GM21576 (cell line): Measurements from ENCODE around the gene RNASE13.
"Not testable (repeated sequence)": the region's sequence is repeated elsewhere in the genome, so short reads cannot be mapped to it uniquely, and the experiment has no call there.

ENCODE experiments used
- ATAC-seq: cut with Tn5 transposase; IDR thresholded peaks from one replicate; pipeline ENCODE4 v1.9.1; 2021; ENCODE audit warnings: mild to moderate bottlenecking, moderate library complexity; ENCODE audit not compliant: unreplicated experiment

RNASE13 gene

DNA sequence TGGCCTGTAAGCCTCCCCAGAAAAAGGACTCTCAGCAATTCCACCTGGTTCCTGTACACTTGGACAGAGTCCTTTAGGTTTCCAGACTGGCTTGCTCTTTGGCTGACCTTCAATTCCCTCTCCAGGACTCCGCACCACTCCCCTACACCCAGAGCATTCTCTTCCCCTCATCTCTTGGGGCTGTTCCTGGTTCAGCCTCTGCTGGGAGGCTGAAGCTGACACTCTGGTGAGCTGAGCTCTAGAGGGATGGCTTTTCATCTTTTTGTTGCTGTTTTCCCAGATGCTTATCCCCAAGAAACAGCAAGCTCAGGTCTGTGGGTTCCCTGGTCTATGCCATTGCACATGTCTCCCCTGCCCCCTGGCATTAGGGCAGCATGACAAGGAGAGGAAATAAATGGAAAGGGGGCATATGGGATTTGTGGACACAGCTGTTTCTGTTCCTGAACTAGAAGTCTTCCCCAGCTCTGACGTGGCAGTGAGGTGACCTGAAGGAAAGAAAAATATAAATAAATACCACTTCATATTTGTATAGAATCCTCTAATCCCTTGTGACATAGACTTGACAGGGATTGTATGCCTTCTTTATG is 8.9 kb upstream of the RNASE13 start:
- no peak for ATAC-seq

DNA sequence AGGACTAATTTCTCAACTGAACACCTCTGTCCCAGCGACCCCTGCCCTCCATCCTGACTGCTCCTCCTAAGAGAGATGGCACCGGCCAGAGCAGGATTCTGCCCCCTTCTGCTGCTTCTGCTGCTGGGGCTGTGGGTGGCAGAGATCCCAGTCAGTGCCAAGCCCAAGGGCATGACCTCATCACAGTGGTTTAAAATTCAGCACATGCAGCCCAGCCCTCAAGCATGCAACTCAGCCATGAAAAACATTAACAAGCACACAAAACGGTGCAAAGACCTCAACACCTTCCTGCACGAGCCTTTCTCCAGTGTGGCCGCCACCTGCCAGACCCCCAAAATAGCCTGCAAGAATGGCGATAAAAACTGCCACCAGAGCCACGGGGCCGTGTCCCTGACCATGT is 8.3 kb upstream of the RNASE13 start:
- no peak for ATAC-seq

DNA sequence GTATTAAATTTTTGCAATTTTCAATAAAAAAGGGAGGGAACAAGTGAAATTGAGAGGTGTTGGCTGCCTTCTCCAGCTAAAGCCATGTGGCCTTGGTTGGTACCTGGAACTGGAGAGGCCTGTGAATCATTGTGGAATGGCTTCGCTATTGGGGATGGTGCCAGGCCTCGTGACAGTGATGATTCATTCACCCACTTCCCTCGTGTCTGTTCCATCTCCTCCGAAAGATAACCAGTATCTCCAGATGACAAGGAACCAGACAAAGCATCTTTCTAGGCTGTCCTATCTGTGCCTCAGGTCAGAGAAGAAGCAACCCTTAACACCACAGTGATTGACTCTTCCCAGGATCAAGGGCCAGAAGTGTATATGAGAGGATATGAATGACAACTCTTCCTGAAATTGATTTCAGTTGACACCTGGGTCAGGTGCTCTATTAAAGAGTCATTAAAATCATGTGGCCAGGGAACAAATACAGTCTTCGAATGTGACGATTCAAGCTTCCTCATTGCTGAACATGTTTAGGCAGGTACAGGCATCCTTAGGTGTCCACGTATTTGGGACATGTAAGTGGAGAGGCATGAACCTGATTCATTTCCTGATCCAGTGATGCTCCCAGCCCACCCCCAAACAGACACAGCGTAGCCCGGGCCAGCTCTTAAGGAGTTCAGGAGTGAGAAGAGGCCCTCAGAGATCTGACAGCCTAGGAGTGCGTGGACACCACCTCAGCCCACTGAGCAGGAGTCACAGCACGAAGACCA is 7.2 kb upstream of the RNASE13 start, which contains the start of gene RNASE7:
Gene RNASE7 (plus strand): TSS at position 687 of the 758 bp plus-strand sequence. CDS start 631 bp downstream, outside the sequence.
- no peak for ATAC-seq

GRCh38 chr14:21040941-21041340 is 6.3 kb upstream of the RNASE13 start:
- not testable (repeated sequence) for ATAC-seq

GRCh38 chr14:21040370-21040925 is 5.8 kb upstream of the RNASE13 start:
- ATAC-seq, result no peak

DNA sequence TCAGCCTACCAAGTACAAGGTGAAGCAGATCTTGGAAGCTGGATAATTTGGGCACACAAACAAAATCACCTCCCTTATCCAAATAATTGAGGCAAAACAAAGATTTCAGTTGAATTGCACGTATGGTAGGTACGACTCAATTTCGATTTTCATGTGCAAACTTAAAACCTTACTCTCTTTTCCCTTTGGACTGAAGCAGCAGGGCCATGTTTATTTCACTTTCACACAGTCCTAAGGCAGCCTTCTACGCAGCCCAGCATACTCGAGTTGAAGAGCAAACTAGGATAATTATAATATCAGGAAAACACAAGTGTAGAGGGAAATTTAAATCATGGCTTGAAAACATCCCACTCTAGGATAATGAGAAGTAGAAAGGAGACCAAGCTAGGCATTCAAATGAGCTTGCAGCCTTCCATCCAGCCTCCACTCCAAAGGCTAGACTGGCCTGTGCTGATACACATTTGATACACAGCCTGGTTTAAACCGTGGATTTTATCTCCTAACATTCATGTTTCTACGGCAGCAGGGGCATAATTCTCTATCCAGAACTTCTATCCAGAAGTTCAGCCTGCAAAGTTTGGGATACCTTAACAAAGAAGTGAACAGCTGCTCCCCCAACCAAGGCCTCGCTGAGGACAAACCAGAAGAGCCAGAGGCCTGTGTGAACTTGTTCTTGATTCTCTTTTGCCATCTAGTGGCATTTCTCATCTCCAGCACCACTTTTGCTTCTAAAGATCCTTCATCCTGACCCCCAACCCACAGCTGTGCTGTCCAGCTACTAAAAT is 5.2 kb upstream of the RNASE13 start:
- no peak for ATAC-seq

- no peak for ATAC-seq
Measured at GRCh38 chr14:21038441-21039422, 4.1 kb upstream of the RNASE13 start.

GRCh38 chr14:21037156-21037555 is 2.5 kb upstream of the RNASE13 start:
- ATAC-seq, result no peak

DNA sequence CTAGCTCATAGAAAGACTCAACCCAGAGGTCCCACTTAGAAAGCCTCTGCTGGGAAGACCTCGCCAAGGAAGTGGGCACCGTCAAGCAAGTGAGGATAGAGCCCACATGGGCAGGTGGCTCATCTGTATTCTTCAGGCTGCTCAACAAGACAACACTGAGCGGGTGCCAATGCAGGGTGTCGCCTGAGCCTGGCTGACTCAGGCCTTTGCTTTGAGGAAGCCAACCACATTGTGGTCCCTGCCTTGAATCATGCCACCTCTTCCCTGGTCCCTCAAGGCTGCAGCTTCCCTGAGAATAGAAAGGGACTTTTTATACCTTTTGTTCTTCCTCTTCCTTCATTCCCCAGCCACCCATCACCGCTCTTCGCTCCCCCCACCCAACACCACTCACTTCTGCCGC is 2.1 kb upstream of the RNASE13 start:
- no peak for ATAC-seq

DNA sequence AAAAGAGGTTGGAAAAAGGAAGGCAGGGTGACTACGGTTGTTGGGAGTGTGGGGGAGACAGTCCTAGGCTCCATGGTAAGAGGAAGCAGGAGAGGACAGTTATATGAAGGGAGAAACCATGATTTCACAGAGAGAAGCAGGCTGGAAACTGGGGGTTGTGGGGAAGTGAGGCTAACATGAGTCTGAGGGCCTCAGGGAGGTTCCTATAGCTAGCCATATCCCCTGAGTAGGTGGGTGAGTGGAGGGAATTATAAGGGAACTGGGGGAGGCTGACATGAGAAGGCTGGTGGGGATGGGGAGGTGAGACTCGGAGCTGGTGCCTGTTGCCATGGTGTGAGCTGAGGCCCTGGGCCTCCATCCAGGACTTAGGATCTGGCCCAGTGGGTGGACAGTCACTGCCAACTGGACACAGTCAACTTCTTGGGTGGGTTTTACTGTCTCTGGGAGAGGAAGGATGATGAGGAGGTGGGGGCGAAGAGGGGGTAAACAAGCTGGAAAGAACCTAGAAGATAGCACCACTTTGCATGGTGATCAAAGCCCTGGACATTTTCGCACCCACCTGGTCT is 1.4 kb downstream of the RNASE13 start:
- no peak for ATAC-seq

GRCh38 chr14:21032326-21033132 is 2.1 kb downstream of the RNASE13 start:
- ATAC-seq, result no peak

DNA sequence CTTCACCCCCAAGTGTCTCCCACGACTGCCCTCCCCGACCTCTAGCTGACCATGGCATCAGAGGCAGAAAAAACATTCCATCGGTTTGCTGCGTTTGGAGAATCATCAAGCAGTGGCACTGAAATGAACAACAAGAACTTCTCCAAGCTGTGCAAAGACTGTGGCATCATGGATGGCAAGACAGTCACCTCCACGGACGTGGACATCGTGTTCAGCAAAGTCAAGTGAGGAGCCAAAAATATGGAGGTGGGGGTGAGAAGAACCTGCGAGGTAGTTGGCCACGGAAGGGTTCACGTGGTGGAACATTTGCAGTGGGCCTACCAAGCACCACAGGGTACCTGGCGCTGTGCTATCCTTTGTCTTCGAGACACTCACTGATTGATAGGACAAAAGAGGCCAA is 4.1 kb downstream of the RNASE13 start:
- no peak for ATAC-seq

GRCh38 chr14:21029917-21030316 is 4.7 kb downstream of the RNASE13 start, which contains the start of gene TPPP2:
TSS of gene TPPP2 (plus strand) at chr14:21030217. CDS start at chr14:21030582, 365 bp downstream.
- no peak for ATAC-seq

DNA sequence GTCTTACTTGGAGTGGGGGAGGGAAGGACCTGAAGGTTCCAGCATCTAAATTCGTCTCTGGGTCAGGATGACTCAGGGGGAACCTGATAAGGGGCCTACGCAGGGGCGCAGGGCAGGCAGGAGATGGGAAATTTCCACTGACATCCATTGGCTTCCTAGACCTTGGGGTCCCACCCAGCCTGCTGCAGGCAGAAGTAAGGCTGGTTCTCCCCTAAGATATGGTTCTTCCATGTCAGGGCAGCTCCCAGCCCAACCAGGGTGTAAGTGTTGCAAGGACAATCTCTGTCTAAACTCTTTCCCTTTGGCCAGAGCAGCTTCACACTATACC is 7.7 kb downstream of the RNASE13 start:
- ATAC-seq, result no peak

DNA sequence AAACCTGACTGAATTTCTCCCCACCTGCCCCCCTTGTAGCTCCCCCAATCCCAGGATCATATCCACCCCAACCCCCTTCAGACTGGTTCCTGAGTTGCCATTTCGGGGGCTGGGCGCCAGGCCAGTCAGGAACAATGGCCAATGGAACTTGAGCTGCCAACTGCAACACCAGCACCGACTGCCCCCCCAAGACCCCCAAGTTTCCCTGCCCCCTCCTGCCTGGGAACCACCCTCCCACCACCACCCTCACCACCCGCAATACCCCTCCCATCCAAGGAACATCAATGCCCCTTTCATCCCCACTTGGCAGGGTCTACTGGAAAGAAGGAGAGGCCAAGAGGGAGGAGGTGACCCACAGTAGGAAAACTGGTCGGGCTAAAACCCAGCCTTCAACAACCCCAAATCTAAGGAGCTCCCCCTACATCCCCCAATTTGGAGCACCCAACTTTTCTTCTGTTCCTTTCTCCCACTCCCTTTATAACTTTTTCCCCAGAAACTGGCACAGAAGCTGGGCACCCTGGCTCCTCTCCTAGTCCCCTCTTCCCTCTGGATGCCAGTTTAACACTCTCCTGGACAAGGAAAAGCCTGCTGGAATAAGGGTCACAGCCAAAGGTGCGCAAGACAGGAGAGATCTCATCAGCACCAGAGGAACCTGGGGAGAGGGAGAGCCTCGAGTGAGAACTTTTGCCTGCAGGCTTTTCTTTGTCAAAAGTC is 8.2 kb downstream of the RNASE13 start:
- ATAC-seq, result no peak

DNA sequence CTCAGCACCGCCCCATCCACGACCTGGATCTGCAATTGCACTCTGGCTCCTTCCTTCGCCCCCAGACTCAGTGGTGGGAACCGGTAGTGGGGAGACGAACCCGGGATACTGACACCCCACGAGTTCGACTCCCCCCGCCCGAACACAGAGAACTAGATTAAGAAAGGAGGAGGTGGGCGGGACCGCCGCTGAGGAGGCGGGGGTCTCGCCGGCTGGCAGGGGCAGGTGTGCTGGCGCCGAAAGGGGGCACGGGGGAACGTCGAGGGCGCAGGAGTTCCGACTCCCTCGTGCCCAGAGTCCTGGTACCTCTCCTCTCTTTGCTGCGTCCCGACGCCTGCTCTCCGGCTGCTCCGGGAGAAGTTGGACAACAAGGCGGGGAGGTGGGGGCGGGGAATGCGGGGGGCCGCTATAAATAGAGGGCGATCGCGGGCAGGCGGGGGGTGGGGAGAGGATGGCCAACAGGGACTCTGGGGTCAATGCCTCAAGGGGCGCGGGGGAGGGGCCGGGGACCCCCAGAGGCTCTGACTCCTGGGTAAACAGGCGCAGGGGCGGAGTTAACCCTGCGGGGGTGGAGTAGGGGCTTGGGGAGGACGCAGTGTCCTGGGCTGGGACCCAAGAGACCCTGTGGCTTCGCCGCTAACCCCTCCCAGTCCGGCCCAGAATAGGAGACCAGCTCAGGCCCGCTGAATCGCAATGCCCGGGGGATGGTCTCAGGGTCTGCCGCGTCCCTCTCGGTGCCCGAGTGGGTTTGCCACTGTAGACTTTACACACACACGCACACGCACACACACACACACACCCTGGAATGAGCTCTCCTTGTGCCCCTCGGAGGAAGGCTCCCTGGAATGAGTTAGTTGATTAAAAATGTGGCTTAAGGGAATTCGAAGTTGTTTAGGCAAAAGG is 9.0 kb downstream of the RNASE13 start:
- ATAC-seq, result no peak

DNA sequence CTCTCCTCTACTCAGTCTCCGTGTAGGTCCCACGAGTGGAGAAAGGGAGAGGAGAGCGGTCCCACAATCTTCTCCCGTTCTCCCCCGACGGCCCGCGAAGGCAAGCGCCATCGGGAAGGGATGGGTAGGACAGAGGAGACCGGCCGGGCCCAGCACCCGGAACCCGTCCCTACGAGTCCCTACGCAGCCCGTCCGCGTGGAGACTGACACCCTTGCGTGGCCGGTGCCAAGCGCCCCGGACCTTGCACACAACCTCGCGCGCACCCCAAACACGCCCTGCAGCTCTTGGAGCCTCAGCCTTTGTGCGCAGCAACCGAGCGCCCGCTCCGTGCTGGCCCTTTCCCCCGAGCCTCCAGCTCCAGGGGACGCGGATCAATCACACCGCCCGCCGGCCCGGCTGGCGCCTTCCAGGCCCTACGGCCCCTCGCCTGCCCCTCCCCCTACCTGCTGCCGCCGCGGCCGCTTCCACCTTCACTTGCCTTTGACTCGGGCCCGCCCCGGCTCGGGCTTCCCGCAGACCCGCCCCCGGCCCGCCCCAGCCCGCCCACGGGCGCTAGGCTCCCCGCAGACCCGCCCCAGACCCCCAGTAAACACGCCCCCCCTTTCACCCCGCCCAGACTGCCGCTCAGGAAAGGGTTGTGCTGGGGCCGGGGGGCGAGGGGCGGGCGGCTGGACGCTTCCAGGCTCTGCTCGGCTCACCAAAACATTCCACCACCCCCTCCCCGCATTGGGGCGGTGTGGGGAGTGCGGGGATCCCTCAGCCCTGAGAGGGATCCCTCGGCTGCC is 9.8 kb downstream of the RNASE13 start, which contains the start of gene NDRG2:
Gene NDRG2 (minus strand): TSS at position 477 of the 786 bp plus-strand sequence. CDS start 1,746 bp downstream, outside the sequence.
- no peak for ATAC-seq
